GM23338 (cell line): ENCODE data around the gene FGF11.

ENCODE experiments used
- CREB1 ChIP-seq: fragments of 250-450 bp; sonication (Bioruptor Pico); IDR thresholded peaks from 2 replicates; pipeline ENCODE4 v1.5.0; 2020; ENCODE audit warnings: low read depth, mild to moderate bottlenecking, moderate library complexity
- EZH2 ChIP-seq: fragments of 200-600 bp; sonication (generic); IDR thresholded peaks from one replicate; pipeline ENCODE4 v1.8.0; 2017; ENCODE audit warnings: antibody characterized with exemption, mild to moderate bottlenecking, low read depth; ENCODE audit not compliant: unreplicated experiment
- EZH2phosphoT487 ChIP-seq: fragments of 200-600 bp; sonication (generic); IDR thresholded peaks from one replicate; pipeline ENCODE4 v1.8.1; 2018; ENCODE audit warnings: antibody characterized with exemption; ENCODE audit not compliant: unreplicated experiment
- JUNB ChIP-seq: IDR thresholded peaks from one replicate; pipeline ENCODE4 v1.6.1; 2016; ENCODE audit warnings: antibody characterized with exemption; ENCODE audit not compliant: unreplicated experiment
- NANOG ChIP-seq: IDR thresholded peaks from 2 replicates; pipeline ENCODE4 v1.6.1; 2016; ENCODE audit warnings: antibody characterized with exemption, borderline replicate concordance
- POLR2AphosphoS5 ChIP-seq: IDR thresholded peaks from 2 replicates; pipeline ENCODE4 v1.6.1; 2016; ENCODE audit warnings: antibody characterized with exemption, low read depth
- REST ChIP-seq: IDR thresholded peaks from one replicate; pipeline ENCODE4 v1.6.1; 2018; ENCODE audit warnings: antibody characterized with exemption; ENCODE audit not compliant: unreplicated experiment
- STAT1 ChIP-seq: IDR thresholded peaks from one replicate; pipeline ENCODE4 v1.6.1; 2016; ENCODE audit warnings: antibody characterized with exemption; ENCODE audit not compliant: unreplicated experiment
- ZNF114 ChIP-seq: fragments of 250-450 bp; sonication (Bioruptor Pico); IDR thresholded peaks from 2 replicates; pipeline ENCODE4 v1.5.0; 2020; ENCODE audit warnings: mild to moderate bottlenecking, moderate library complexity
- ZNF462 ChIP-seq: fragments of 250-450 bp; sonication (Bioruptor Pico); IDR thresholded peaks from 2 replicates; pipeline ENCODE4 v1.5.0; 2020; ENCODE audit warnings: mild to moderate bottlenecking, moderate library complexity
- TF ChIP-seq, protein P1 (sequence below), 2 experiments: fragments of 200-600 bp in 1 of 2; sonication (generic) in 1 of 2; conservative IDR thresholded peaks; 2 replicates each; pipeline versions ENCODE4 v1.5.1 to v1.6.1; 2016 to 2017; ENCODE audit warnings: antibody characterized with exemption in 2 of 2, low read depth in 2 of 2, mild to moderate bottlenecking in 2 of 2, moderate library complexity in 1 of 2
- TF ChIP-seq, protein P2 (sequence below): IDR thresholded peaks from 2 replicates; pipeline ENCODE4 v1.6.1; 2016; ENCODE audit warnings: antibody characterized with exemption

GRCh38 chr17:7483255-7484066, 44.1 kb downstream of the FGF11 start:
- TF ChIP-seq, protein P1, sequence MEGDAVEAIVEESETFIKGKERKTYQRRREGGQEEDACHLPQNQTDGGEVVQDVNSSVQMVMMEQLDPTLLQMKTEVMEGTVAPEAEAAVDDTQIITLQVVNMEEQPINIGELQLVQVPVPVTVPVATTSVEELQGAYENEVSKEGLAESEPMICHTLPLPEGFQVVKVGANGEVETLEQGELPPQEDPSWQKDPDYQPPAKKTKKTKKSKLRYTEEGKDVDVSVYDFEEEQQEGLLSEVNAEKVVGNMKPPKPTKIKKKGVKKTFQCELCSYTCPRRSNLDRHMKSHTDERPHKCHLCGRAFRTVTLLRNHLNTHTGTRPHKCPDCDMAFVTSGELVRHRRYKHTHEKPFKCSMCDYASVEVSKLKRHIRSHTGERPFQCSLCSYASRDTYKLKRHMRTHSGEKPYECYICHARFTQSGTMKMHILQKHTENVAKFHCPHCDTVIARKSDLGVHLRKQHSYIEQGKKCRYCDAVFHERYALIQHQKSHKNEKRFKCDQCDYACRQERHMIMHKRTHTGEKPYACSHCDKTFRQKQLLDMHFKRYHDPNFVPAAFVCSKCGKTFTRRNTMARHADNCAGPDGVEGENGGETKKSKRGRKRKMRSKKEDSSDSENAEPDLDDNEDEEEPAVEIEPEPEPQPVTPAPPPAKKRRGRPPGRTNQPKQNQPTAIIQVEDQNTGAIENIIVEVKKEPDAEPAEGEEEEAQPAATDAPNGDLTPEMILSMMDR (conservative IDR thresholded peaks at IDR 0.05; ENCODE audit: low read depth in 2 of 2) = peak in 1 of 2 experiments; percentile 48; a peak in 2 of 4 replicates
- TF ChIP-seq POLR2AphosphoS5 (no peak; the same call in 1 of the 2 replicates), EZH2 (no peak), REST (no peak), EZH2phosphoT487 (no peak), JUNB (no peak), STAT1 (no peak), CREB1 (CRISPR knock-in tag) (peak; percentile 88), ZNF462 (CRISPR knock-in tag) (no peak), ZNF114 (CRISPR knock-in tag) (no peak), NANOG (no peak)
- TF ChIP-seq, protein P2, sequence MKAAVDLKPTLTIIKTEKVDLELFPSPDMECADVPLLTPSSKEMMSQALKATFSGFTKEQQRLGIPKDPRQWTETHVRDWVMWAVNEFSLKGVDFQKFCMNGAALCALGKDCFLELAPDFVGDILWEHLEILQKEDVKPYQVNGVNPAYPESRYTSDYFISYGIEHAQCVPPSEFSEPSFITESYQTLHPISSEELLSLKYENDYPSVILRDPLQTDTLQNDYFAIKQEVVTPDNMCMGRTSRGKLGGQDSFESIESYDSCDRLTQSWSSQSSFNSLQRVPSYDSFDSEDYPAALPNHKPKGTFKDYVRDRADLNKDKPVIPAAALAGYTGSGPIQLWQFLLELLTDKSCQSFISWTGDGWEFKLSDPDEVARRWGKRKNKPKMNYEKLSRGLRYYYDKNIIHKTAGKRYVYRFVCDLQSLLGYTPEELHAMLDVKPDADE = no peak
